Kidney capillary endothelial cell (primary cell): ENCODE data around the gene TINCR.
"Not testable (repeated sequence)": the region's sequence is repeated elsewhere in the genome, so short reads cannot be mapped to it uniquely, and the experiment has no call there.

Experiments
- DNase-seq: peaks from one replicate; pipeline ENCODE4 v3.0.0-alpha.2; 2018; ENCODE audit warnings: low spot score

TINCR gene

GRCh38 chr19:5567360-5567969 is at the start of gene TINCR:
Gene TINCR (minus strand): TSS chr19:5567953.
- DNase-seq, result no peak

GRCh38 chr19:5617080-5617479 is 49.3 kb upstream of the TINCR start:
- DNase-seq, result no peak

GRCh38 chr19:5615756-5616327 is 48.1 kb upstream of the TINCR start:
- DNase-seq, result no peak

GRCh38 chr19:5612891-5613865 is 45.4 kb upstream of the TINCR start:
- DNase-seq, result no peak

- no peak for DNase-seq
Observed at GRCh38 chr19:5609881-5610448, 42.2 kb upstream of the TINCR start.

- DNase-seq, result not testable (repeated sequence)
Observed at GRCh38 chr19:5608766-5609165, 41.0 kb upstream of the TINCR start.

GRCh38 chr19:5608291-5608690 is 40.5 kb upstream of the TINCR start:
- no peak for DNase-seq

- DNase-seq, result no peak
Observed at GRCh38 chr19:5607318-5608275, 39.8 kb upstream of the TINCR start.

GRCh38 chr19:5605362-5605761 is 37.6 kb upstream of the TINCR start:
- DNase-seq, result no peak

GRCh38 chr19:5603626-5604025 is 35.9 kb upstream of the TINCR start:
- no peak for DNase-seq

- DNase-seq, result no peak
Observed at GRCh38 chr19:5600797-5601196, 33.0 kb upstream of the TINCR start.

- DNase-seq, result no peak
Observed at GRCh38 chr19:5595745-5596144, 28.0 kb upstream of the TINCR start.

GRCh38 chr19:5595129-5595528 is 27.4 kb upstream of the TINCR start:
- DNase-seq, result no peak

GRCh38 chr19:5594521-5594950 is 26.8 kb upstream of the TINCR start:
- no peak for DNase-seq

- DNase-seq, result no peak
Observed at GRCh38 chr19:5593343-5594255, 25.8 kb upstream of the TINCR start.

- no peak for DNase-seq
Observed at GRCh38 chr19:5592531-5593342, 25.0 kb upstream of the TINCR start.

GRCh38 chr19:5591476-5591875 is 23.7 kb upstream of the TINCR start:
- DNase-seq, result no peak

- DNase-seq, result no peak
Observed at GRCh38 chr19:5590865-5591154, 23.1 kb upstream of the TINCR start.

- DNase-seq, result no peak
Observed at GRCh38 chr19:5590151-5590864, 22.6 kb upstream of the TINCR start.
